PC-3 (cell line): Measurements from ENCODE around the gene CDH4.

Experiments used
- CTCF ChIP-seq: fragments of 300-600 bp; sonication (generic); conservative IDR thresholded peaks from 2 replicates; pipeline ENCODE4 v1.5.1; 2017; ENCODE audit warnings: antibody characterized with exemption, low read depth, mild to moderate bottlenecking, low read length
- EZH2 ChIP-seq: fragments of 300-600 bp; sonication (generic); IDR thresholded peaks from one replicate; pipeline ENCODE4 v1.6.1; 2017; ENCODE audit warnings: antibody characterized with exemption, mild to moderate bottlenecking, low read length; ENCODE audit not compliant: unreplicated experiment
- EZH2phosphoT487 ChIP-seq: fragments of 300-600 bp; sonication (generic); IDR thresholded peaks from 2 replicates; pipeline ENCODE4 v1.6.1; 2018; ENCODE audit warnings: mild to moderate bottlenecking, antibody characterized with exemption, low read length, borderline replicate concordance

- TF ChIP-seq CTCF (no peak), EZH2 (no peak), EZH2phosphoT487 (no peak)
These were observed 484.8 kb downstream of the CDH4 start for GRCh38 chr20:61736751-61737310.
